SIG-M5 treated with dmso at 0.1 percent for 504 hours (cell line): ENCODE measurements around the gene ANKS1A.

Experiments
- DNase-seq: peaks from one replicate; lab custom pipeline; 2025; ENCODE audit not compliant: unreplicated experiment; lab: John Stamatoyannopoulos, UW

ANKS1A gene

GRCh38 chr6:35064757-35065440, 175.8 kb downstream of the ANKS1A start:
- no peak for DNase-seq

- no peak for DNase-seq
These were observed 176.4 kb downstream of the ANKS1A start for GRCh38 chr6:35065441-35065800.

- no peak for DNase-seq
These were observed 176.8 kb downstream of the ANKS1A start for GRCh38 chr6:35065870-35066269.

- no peak for DNase-seq
These were observed 178.2 kb downstream of the ANKS1A start for GRCh38 chr6:35067234-35067633.

- no peak for DNase-seq
These were observed 179.2 kb downstream of the ANKS1A start for GRCh38 chr6:35068206-35068605.

- DNase-seq: no peak
These were observed 179.6 kb downstream of the ANKS1A start for GRCh38 chr6:35068644-35069043.

GRCh38 chr6:35069262-35069661, 180.2 kb downstream of the ANKS1A start:
- DNase-seq: no peak

- no peak for DNase-seq
These were observed 181.1 kb downstream of the ANKS1A start for GRCh38 chr6:35070111-35070510.

GRCh38 chr6:35071347-35071994, 182.4 kb downstream of the ANKS1A start:
- DNase-seq: no peak

GRCh38 chr6:35072051-35072697, 183.1 kb downstream of the ANKS1A start:
- DNase-seq: no peak

GRCh38 chr6:35072698-35073055, 183.6 kb downstream of the ANKS1A start:
- DNase-seq: no peak

GRCh38 chr6:35073211-35073610, 184.2 kb downstream of the ANKS1A start:
- DNase-seq: no peak

GRCh38 chr6:35073766-35074471, 184.9 kb downstream of the ANKS1A start:
- DNase-seq: no peak

GRCh38 chr6:35076997-35077712, 188.1 kb downstream of the ANKS1A start:
- no peak for DNase-seq

- no peak for DNase-seq
These were observed 188.7 kb downstream of the ANKS1A start for GRCh38 chr6:35077713-35078105.

- no peak for DNase-seq
These were observed 189.3 kb downstream of the ANKS1A start for GRCh38 chr6:35078226-35078850.

GRCh38 chr6:35078896-35079295, 189.8 kb downstream of the ANKS1A start:
- DNase-seq: no peak

GRCh38 chr6:35079311-35080000, 190.4 kb downstream of the ANKS1A start:
- no peak for DNase-seq

GRCh38 chr6:35080016-35080680, 191.1 kb downstream of the ANKS1A start:
- no peak for DNase-seq
